ENCODE results near the gene SCUBE1. TPM values are rescaled to one million over a fixed set of nuclear protein-coding genes. Genes with fewer than 3 reads are reported as not detected.

SCUBE1 gene
- total RNA-seq, 1 donor from 2014 or later, result not detected

DNA sequence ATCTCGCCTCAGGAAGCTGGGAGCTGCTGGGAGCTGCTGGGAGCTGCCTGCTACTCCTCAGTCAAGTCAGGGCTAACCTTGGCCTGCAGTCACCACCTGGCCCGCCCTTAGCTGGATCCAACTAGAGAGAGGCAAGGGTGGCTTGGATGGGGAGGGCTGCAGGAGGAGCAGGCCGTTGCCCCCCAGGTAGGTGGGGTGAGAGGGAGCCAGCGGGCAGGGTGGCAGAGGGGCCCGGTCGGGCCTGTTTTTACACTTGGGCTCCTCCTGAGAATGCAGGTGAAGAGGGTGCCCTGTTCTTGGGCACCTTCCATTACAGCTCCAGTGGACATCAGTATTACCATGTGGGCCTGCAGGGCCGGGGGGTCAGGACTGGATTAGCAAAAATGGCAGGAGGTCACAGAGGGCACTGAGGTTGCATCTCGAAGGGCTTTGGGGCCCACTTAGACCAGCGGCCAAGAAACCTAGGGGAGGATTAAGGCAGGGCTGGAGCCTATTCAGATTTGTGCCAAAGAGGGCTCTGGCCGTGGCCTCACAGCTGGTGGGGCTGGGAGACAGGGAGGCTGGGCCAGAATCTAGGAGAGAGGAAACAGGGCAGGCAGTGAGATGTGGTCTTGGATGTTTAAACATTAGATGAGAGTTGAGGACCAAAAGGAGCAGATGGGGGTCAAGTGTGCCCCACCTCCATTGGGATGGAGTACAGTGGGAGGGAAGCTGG lies 95.5 kb downstream of the SCUBE1 start:
- H3K4me3 ChIP-seq (ENCODE audit: low read depth, low read length), result no peak overlapping the region
- TF ChIP-seq, protein P1, sequence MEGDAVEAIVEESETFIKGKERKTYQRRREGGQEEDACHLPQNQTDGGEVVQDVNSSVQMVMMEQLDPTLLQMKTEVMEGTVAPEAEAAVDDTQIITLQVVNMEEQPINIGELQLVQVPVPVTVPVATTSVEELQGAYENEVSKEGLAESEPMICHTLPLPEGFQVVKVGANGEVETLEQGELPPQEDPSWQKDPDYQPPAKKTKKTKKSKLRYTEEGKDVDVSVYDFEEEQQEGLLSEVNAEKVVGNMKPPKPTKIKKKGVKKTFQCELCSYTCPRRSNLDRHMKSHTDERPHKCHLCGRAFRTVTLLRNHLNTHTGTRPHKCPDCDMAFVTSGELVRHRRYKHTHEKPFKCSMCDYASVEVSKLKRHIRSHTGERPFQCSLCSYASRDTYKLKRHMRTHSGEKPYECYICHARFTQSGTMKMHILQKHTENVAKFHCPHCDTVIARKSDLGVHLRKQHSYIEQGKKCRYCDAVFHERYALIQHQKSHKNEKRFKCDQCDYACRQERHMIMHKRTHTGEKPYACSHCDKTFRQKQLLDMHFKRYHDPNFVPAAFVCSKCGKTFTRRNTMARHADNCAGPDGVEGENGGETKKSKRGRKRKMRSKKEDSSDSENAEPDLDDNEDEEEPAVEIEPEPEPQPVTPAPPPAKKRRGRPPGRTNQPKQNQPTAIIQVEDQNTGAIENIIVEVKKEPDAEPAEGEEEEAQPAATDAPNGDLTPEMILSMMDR (conservative IDR thresholded peaks at IDR 0.05; ENCODE audit: low read depth, low read length), result no peak
- no peak for DNase-seq (ENCODE audit: low read depth)

DNA sequence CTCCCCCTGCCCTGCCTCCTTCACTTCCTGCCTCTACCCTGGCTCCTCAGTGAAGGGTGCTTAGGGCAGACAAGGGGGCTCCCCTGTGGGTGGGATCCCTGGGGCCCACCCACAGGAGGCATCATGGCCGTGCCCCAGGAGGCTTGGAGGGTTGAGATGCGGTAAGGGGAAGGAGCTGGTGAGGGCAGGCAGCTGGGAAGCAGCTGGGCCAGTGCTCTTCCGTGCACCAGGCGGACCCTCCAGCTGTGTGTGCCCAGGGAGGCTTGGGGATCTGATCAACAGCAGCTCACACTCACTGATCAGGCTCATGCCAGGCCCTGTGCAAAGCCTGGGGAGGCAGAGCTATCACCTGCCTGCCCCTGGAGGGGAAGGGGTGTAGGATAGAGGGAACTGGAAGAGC lies 97.0 kb downstream of the SCUBE1 start:
- no peak overlapping the region for H3K4me3 ChIP-seq (ENCODE audit: low read depth, low read length)
- TF ChIP-seq, protein P1 (conservative IDR thresholded peaks at IDR 0.05; ENCODE audit: low read depth, low read length), result no peak
- no peak for DNase-seq (ENCODE audit: low read depth)

DNA sequence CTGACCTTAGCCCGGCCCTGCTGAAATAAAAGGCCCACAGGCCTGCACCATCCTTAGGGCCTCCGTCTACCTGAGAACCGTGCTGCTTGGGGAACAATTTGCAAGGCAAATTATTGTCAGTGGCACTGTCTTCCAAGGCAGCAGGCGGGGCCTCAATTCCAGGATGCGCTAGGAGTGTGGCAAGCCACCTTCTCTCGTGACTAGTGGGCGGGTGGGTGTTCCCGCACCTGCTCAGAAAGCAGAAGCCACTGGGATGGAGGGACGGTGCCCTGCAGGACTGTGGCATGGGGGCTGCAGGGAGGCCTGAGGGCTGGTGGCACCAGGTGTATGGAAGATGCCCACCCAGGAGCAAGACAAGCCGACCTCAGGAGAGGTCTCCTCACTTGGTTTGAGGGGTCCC lies 97.5 kb downstream of the SCUBE1 start:
- H3K4me3 ChIP-seq (ENCODE audit: low read depth, low read length), result no peak overlapping the region
- TF ChIP-seq, protein P1 (conservative IDR thresholded peaks at IDR 0.05; ENCODE audit: low read depth, low read length), result no peak
- no peak for DNase-seq (ENCODE audit: low read depth)

DNA sequence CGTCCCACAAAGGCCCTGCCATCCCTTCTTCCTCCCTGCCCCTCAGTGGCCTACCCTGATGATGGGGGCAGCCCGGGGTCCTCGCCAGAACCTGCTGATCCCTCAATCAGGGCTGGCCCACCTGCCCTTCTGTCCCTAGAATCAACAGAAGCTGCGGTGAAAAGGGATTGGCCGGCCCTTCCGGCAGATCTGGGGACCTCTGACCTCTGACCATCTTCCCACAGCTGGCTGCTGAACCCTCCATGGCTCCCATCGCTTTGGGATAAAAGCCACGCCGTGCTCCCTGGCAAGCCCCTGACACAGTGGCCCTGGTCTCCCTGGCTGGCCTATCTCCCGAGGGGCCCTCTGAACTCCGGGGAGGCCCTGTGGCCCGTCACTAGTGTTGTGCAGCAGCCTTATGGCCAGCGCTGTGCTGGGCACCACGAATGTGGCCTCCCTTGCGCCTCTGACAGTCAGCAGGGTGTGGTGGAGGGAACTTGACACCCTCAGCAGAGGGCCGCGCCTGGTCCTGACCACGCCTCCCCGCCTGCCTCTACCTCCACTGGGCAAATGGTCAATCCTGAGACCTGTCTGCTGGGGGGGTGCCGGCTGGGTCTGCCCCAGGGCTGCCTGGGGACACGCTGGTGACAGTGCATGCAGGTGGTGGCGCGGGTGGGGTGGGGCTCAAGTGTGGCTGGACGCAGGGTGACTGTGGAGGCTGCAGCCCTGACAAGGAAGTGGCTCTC lies 98.2 kb downstream of the SCUBE1 start:
- TF ChIP-seq, protein P1 (conservative IDR thresholded peaks at IDR 0.05; ENCODE audit: low read depth, low read length), result no peak
- no peak for DNase-seq (ENCODE audit: low read depth)
- no peak overlapping the region for H3K4me3 ChIP-seq (ENCODE audit: low read depth, low read length)

DNA sequence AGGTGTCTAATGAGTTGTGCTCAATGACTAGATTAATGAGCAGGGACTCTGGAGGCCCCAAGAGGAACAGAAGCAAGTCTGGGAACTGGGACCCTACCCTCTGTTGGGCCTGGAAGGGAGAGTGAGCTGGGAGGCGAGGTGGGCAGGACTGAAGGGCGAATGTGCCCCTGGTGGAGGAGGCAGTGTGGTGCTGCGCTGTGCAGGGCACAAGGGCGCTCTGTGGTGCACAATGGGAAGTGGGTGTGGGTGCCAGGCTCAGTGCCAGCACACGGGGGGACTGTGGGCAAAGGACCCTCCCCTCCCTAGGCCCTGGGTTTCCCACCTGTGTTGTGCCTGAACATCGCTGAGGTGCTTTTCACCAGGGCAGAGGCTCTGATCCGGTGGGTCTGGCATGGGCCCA lies 98.8 kb downstream of the SCUBE1 start:
- H3K4me3 ChIP-seq (ENCODE audit: low read depth, low read length), result no peak overlapping the region
- no peak for DNase-seq (ENCODE audit: low read depth)

DNA sequence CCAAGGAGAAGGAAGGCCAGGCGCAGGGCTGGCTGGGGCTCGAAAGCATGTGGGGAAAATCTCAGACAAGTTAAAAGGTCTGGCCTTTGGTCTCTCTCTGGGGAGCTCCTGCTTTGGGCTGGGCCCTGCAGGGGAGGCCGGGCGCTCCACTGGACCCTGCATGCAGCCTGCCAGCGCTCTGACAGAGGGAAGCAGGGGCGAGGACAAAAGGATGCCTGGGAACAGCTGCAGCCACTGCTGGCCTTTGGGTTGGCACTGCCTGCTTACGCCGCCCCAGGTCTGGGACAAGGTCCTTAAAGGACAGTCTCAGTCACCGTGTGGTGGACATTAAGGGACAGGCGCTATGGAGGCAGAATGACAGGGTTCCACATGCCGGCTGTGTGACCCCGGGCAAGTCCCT lies 99.8 kb downstream of the SCUBE1 start:
- no peak for DNase-seq (ENCODE audit: low read depth)
- TF ChIP-seq, protein P1 (conservative IDR thresholded peaks at IDR 0.05; ENCODE audit: low read depth, low read length), result no peak
- no peak overlapping the region for H3K4me3 ChIP-seq (ENCODE audit: low read depth, low read length)

More for the DNA sequence above, 98.8 kb downstream of the SCUBE1 start:
- TF ChIP-seq, protein P1 (conservative IDR thresholded peaks at IDR 0.05; ENCODE audit: low read depth, low read length), result no peak

Data from epithelial cell of proximal tubule (primary cell).